ENCODE measurements around the gene PRKAB1. TPM values are rescaled to one million over a fixed set of nuclear protein-coding genes. Genes with fewer than 3 reads are reported as not detected.

Gene PRKAB1
- total RNA-seq, 1 experiment from 2014 or later, result 16.2 TPM

DNA sequence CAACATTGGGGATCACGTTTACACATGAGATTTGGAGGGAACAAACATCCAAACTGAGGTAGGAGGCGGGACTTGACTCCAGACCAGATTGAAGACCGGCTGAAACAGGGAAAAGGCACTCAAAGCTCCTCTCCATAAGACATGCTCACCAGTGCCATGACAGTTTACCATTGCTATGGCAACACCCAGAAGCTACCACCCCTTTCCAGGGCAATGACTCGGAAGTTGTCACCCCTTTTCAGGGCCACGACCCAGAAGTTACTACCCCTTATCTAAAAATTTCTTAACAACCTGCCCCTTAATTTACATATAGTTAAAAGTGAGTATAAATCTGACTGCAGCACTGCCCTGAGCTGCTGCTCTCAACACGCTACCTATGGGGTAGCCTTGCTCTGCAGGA, 40.2 kb upstream of the PRKAB1 start:
- Histone ChIP-seq H3K4me2 (ENCODE audit: low read length) (no peak overlapping the region), H3F3A (ENCODE audit: low read length, unreplicated experiment) (no peaks in the 10 kb centered on the region), H3K27me3 (ENCODE audit: low read length) (peaks cover 28% of the 10 kb centered on the region), H3K9me2 (replicated peaks; ENCODE audit: low read length) (no peaks in the 10 kb centered on the region), H4K20me1 (ENCODE audit: low read length) (no peaks in the 10 kb centered on the region), H3K9ac (ENCODE audit: low read length) (no peak overlapping the region), H3K9me3 (ENCODE audit: low read length) (no peaks in the 10 kb centered on the region), H3K4me3 (ENCODE audit: low read length) (no peak overlapping the region), H3K79me2 (ENCODE audit: low read length) (no peaks in the 10 kb centered on the region), H3K27ac (ENCODE audit: low read length) (no peak overlapping the region), H3K36me3 (ENCODE audit: low read depth, low read length) (no peaks in the 10 kb centered on the region), H3K4me1 (ENCODE audit: insufficient read depth, low read length) (no peaks in the 10 kb centered on the region), H2AFZ (ENCODE audit: low read length) (no peak overlapping the region)
- no peak for DNase-seq
- ChIA-PET CTCF (no interaction called here), POLR2A (ENCODE audit: unreplicated experiment) (no interaction called here)
- intact Hi-C loops (cut with micrococcal nuclease), result no loop called here
- BruUV-seq (replicated peaks), result no TSS peak
- no peak for TF ChIP-seq EZH2 (IDR thresholded peaks at IDR 0.05; ENCODE audit: low read length, unreplicated experiment)
- TF ChIP-seq EZH2phosphoT487 (IDR thresholded peaks at IDR 0.05; ENCODE audit: borderline replicate concordance, low read length), result no peak
- TF ChIP-seq, protein P1, sequence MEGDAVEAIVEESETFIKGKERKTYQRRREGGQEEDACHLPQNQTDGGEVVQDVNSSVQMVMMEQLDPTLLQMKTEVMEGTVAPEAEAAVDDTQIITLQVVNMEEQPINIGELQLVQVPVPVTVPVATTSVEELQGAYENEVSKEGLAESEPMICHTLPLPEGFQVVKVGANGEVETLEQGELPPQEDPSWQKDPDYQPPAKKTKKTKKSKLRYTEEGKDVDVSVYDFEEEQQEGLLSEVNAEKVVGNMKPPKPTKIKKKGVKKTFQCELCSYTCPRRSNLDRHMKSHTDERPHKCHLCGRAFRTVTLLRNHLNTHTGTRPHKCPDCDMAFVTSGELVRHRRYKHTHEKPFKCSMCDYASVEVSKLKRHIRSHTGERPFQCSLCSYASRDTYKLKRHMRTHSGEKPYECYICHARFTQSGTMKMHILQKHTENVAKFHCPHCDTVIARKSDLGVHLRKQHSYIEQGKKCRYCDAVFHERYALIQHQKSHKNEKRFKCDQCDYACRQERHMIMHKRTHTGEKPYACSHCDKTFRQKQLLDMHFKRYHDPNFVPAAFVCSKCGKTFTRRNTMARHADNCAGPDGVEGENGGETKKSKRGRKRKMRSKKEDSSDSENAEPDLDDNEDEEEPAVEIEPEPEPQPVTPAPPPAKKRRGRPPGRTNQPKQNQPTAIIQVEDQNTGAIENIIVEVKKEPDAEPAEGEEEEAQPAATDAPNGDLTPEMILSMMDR (conservative IDR thresholded peaks at IDR 0.05; ENCODE audit: low read depth, low read length), result no peak
- no peak for ATAC-seq

DNA sequence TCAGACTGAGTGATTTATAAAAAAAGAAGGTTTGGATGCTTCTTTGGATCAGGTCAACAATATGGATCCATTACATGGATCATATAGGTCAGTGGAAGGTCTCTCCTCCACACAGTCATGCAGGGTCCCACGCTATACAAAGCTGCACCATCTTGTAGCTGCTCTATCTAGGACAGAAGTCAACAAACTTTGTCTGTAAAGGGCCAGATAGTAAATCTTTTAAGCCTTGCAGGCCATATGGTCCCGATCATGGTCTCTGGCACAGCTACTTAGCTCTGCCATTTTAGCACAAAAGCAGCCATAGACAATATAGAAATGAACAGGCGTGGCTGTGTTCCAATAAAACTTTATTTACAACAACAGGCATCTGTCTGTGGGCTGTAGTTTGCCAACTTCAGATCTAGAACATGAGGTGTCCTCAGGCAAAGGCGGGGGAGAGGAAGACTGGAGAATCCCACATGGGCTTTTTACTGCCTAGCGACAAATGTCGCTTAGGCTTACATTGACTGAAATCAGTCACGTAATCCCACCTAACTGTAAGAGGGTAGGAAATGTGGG, 37.6 kb upstream of the PRKAB1 start:
- H2AFZ ChIP-seq (ENCODE audit: low read length), result no peak overlapping the region
- BruUV-seq (replicated peaks), result no TSS peak
- H3K4me2 ChIP-seq (ENCODE audit: low read length), result no peak overlapping the region
- H3K27me3 ChIP-seq (ENCODE audit: low read length), result peaks cover 35% of the 10 kb centered on the region
- H3K4me3 ChIP-seq (ENCODE audit: low read length), result no peak overlapping the region
- intact Hi-C loops (cut with micrococcal nuclease), result no loop called here
- H3K27ac ChIP-seq (ENCODE audit: low read length), result no peak overlapping the region
- H3F3A ChIP-seq (ENCODE audit: low read length, unreplicated experiment), result no peaks in the 10 kb centered on the region
- no peaks in the 10 kb centered on the region for H3K9me3 ChIP-seq (ENCODE audit: low read length)
- no peak overlapping the region for H3K9ac ChIP-seq (ENCODE audit: low read length)
- CTCF ChIA-PET, result no interaction called here
- no peak for ATAC-seq
- H3K36me3 ChIP-seq (ENCODE audit: low read depth, low read length), result no peaks in the 10 kb centered on the region
- POLR2A ChIA-PET (ENCODE audit: unreplicated experiment), result no interaction called here
- no peaks in the 10 kb centered on the region for H4K20me1 ChIP-seq (ENCODE audit: low read length)
- H3K9me2 ChIP-seq (replicated peaks; ENCODE audit: low read length), result no peaks in the 10 kb centered on the region
- no peaks in the 10 kb centered on the region for H3K79me2 ChIP-seq (ENCODE audit: low read length)
- DNase-seq, result no peak
- no peaks in the 10 kb centered on the region for H3K4me1 ChIP-seq (ENCODE audit: insufficient read depth, low read length)
- TF ChIP-seq EZH2phosphoT487 (IDR thresholded peaks at IDR 0.05; ENCODE audit: borderline replicate concordance, low read length), result no peak
- TF ChIP-seq, protein P1 (conservative IDR thresholded peaks at IDR 0.05; ENCODE audit: low read depth, low read length), result no peak
- TF ChIP-seq EZH2 (IDR thresholded peaks at IDR 0.05; ENCODE audit: low read length, unreplicated experiment), result no peak

DNA sequence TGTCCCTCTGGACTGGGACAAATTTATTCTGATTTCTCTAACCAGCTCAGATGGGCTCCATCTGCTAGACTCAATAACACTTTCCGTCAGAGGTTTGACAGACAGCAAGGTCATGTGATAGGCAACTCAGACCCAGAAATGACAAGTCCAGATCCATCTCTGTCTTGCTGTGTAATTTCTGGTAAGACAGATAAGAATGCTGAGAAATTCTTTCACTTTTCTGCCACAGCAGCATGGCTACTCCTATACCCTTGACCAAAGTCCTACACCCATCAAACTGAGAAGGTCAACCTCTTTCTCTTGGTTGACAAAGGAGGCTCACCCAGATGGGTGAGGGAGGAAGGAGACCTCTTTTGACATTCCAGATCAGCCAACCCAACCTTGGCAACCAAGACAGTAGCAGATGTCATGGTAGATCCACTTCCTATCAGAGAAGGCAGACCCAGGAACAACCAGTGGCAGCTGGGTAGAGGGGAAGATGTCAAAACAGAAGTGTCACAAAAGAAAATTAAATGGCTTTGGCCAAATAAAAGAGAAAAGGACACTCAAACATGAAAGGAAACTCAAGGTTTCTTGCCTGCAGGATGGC, 36.9 kb upstream of the PRKAB1 start:
- no peak overlapping the region for H2AFZ ChIP-seq (ENCODE audit: low read length)
- no peaks in the 10 kb centered on the region for H3K4me1 ChIP-seq (ENCODE audit: insufficient read depth, low read length)
- H3K9ac ChIP-seq (ENCODE audit: low read length), result no peak overlapping the region
- ChIA-PET POLR2A (ENCODE audit: unreplicated experiment) (no interaction called here), CTCF (no interaction called here)
- peaks cover 42% of the 10 kb centered on the region for H3K27me3 ChIP-seq (ENCODE audit: low read length)
- H3F3A ChIP-seq (ENCODE audit: low read length, unreplicated experiment), result no peaks in the 10 kb centered on the region
- H3K9me2 ChIP-seq (replicated peaks; ENCODE audit: low read length), result no peaks in the 10 kb centered on the region
- no peaks in the 10 kb centered on the region for H3K79me2 ChIP-seq (ENCODE audit: low read length)
- ATAC-seq (no peak), DNase-seq (no peak)
- intact Hi-C loops (cut with micrococcal nuclease), result no loop called here
- H4K20me1 ChIP-seq (ENCODE audit: low read length), result no peaks in the 10 kb centered on the region
- H3K36me3 ChIP-seq (ENCODE audit: low read depth, low read length), result no peaks in the 10 kb centered on the region
- no TSS peak for BruUV-seq (replicated peaks)
- H3K4me3 ChIP-seq (ENCODE audit: low read length), result no peak overlapping the region
- no peak overlapping the region for H3K27ac ChIP-seq (ENCODE audit: low read length)
- no peak overlapping the region for H3K4me2 ChIP-seq (ENCODE audit: low read length)
- TF ChIP-seq EZH2phosphoT487 (IDR thresholded peaks at IDR 0.05; ENCODE audit: borderline replicate concordance, low read length), result no peak
- TF ChIP-seq, protein P1 (conservative IDR thresholded peaks at IDR 0.05; ENCODE audit: low read depth, low read length), result no peak
- TF ChIP-seq EZH2 (IDR thresholded peaks at IDR 0.05; ENCODE audit: low read length, unreplicated experiment), result no peak
- no peaks in the 10 kb centered on the region for H3K9me3 ChIP-seq (ENCODE audit: low read length)

All from PC-3 (cell line).